PFSK-1 (cell line): ENCODE results near the gene MR1.

Experiments used
- FOXP2 ChIP-seq: optimal IDR thresholded peaks from 2 replicates; pipeline ENCODE3; 2011; ENCODE audit warnings: borderline replicate concordance, control low read depth, inconsistent platforms; ENCODE audit not compliant: insufficient read depth; ENCODE audit errors: extremely low read length, extremely low read depth
- POLR2AphosphoS5 ChIP-seq: IDR thresholded peaks from 2 replicates; pipeline ENCODE4 v1.6.1; 2012; ENCODE audit warnings: low read depth, mild to moderate bottlenecking, control low read depth, low read length, moderate library complexity
- REST ChIP-seq, 2 experiments: IDR thresholded peaks; 2 replicates each; pipeline versions ENCODE4 v1.6.1 to v1.8.0; 2011 to 2012; ENCODE audit warnings: low read depth in 2 of 2, low read length in 2 of 2, control low read depth in 1 of 2, inconsistent platforms in 1 of 2, mild to moderate bottlenecking in 1 of 2, moderate library complexity in 1 of 2; ENCODE audit not compliant: insufficient read depth in 1 of 2
- SIN3A ChIP-seq: IDR thresholded peaks from 2 replicates; pipeline ENCODE4 v1.6.1; 2012; ENCODE audit warnings: mild to moderate bottlenecking, low read length, moderate library complexity, borderline replicate concordance; ENCODE audit not compliant: insufficient read depth
- TAF1 ChIP-seq: IDR thresholded peaks from 2 replicates; pipeline ENCODE4 v1.6.1; 2012; ENCODE audit warnings: low read length, control low read depth, borderline replicate concordance; ENCODE audit not compliant: insufficient read depth

- no peak for TF ChIP-seq TAF1
- TF ChIP-seq FOXP2 = no peak
- TF ChIP-seq REST (IDR thresholded peaks at IDR 0.05; ENCODE audit: insufficient read depth in 1 of 2, low read depth in 2 of 2, low read length in 2 of 2) = no peak
- no peak for TF ChIP-seq POLR2AphosphoS5
- TF ChIP-seq SIN3A = no peak
Measured at GRCh38 chr1:181094416-181095212, 60.8 kb downstream of the MR1 start.
